Dermis lymphatic vessel endothelial cell (primary cell): Measurements from ENCODE around the gene MATR3. TPM values are rescaled to one million over a fixed set of nuclear protein-coding genes. Genes with fewer than 3 reads are reported as not detected.

Source experiments
- total RNA-seq: library from RNA; depleted of rRNA; stranded (reverse); fragments of >200 nt; gene quantifications from 2 replicates; pipeline ENCODE4 v1.2.1, GENCODE V29; 2014

Gene MATR3, protein sequence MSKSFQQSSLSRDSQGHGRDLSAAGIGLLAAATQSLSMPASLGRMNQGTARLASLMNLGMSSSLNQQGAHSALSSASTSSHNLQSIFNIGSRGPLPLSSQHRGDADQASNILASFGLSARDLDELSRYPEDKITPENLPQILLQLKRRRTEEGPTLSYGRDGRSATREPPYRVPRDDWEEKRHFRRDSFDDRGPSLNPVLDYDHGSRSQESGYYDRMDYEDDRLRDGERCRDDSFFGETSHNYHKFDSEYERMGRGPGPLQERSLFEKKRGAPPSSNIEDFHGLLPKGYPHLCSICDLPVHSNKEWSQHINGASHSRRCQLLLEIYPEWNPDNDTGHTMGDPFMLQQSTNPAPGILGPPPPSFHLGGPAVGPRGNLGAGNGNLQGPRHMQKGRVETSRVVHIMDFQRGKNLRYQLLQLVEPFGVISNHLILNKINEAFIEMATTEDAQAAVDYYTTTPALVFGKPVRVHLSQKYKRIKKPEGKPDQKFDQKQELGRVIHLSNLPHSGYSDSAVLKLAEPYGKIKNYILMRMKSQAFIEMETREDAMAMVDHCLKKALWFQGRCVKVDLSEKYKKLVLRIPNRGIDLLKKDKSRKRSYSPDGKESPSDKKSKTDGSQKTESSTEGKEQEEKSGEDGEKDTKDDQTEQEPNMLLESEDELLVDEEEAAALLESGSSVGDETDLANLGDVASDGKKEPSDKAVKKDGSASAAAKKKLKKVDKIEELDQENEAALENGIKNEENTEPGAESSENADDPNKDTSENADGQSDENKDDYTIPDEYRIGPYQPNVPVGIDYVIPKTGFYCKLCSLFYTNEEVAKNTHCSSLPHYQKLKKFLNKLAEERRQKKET
- total RNA-seq, result 185 and 316 TPM in 2 replicates

DNA sequence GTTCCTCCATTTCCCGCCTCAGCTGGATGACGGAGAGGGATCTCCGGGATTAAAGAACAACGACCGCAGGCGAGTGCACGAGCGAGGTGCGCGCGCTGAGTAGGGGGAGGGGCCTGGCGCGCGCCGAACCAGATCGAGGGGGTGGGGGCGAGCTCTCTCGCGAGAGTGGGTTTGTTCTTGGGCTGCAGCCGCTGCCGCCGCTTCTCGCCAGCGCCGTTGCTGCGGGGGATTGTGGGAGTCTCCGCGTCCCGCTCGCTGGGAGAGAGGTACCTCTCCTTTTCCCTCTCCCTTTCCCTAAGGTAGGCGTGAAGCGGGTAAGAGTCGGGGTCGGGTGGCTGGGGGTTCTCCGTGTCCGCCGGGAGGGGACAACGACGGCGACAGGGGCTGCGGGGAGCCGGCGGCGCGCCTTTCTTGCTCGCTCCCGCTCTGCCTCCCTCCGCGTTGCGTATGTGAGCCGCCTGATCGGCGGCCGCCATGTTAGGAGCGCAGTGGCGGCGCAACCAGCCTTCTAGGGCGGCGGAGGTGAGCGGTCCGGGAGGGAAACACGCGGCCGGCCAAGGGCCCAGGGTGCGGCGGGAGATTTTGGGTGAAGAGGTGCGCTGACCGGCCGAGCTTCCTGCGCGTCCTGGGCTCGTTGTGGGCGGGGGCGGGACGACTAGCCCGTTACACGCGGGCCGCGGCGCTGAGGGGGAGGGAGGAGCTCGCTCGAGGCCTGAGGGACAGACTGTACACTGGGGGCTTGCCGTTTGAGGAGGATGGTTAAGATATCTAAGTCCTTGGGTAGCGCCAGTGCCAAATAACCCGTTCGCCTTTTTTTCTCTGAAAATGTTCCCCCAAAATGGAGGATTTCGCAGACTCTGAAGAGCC, at the start of gene MATR3:
TSS of gene MATR3 (plus strand) at position 234 of the 867 bp plus-strand sequence. CDS start 13,676 bp downstream, outside the sequence.

DNA sequence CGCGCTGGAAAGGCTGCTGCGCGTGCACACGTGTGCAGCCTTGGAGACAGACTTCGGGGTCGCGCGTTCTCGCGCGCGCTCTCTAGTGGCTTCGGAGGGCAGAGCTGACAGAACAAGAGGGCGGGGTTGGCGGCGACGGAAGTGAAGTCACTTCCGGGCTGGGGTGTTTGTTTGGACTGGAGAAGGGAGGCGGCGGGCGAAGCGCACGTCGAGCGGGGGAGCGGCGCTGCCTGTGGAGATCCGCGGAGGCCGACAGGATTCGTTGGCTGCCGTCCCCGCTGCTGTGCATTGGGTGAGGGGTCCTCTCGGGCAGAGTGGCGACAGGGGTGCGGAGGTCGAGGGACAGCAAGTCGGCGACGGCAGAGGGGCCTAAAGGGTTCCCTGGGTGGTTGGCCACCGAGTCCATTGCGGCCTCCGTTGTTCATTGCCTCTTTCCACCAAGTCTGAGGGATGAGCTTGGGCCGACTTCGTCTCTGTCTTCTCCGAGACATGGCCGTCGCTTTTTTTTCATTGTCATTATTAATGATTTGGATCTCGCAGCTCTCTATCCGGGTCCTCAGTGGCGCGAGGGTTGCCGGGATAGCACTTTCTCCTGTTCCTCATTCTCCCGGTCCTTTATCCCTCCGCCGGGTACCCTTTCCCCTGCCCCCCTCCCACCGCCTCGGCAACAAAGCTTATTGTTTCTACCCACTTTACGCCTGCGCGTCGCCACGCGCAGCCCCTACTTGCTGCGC, 48.3 kb downstream of the MATR3 start, which contains the start of gene PAIP2:
TSS of gene PAIP2 (plus strand) at position 166 of the 734 bp plus-strand sequence. CDS start 21,931 bp downstream, outside the sequence.

Other genes starting within 250 kb of the MATR3 start
- gene SIL1, start 95.4 kb upstream of the MATR3 start, total RNA-seq, result 49.6 and 50.4 TPM in 2 replicates
- 109 and 120 TPM in 2 replicates for gene PAIP2, start 48.1 kb downstream of the MATR3 start, total RNA-seq
- not detected in 2 replicates for gene SLC23A1, start 89.6 kb downstream of the MATR3 start, total RNA-seq
- 0.22 and 0.26 TPM in 2 replicates for gene MZB1, start 96.2 kb downstream of the MATR3 start, total RNA-seq
- gene PROB1, start 101.4 kb downstream of the MATR3 start, total RNA-seq, result 3.7 and 4.1 TPM in 2 replicates
- 9.5 and 12.7 TPM in 2 replicates for gene SPATA24, start 110.3 kb downstream of the MATR3 start, total RNA-seq
- 7.3 and 7.8 TPM in 2 replicates for gene DNAJC18, start 145.8 kb downstream of the MATR3 start, total RNA-seq
- gene ECSCR, start 169.0 kb downstream of the MATR3 start, total RNA-seq, result 372 and 475 TPM in 2 replicates
- gene SMIM33, start 177.3 kb downstream of the MATR3 start, total RNA-seq, result not detected in 2 replicates
- gene STING1, start 189.0 kb downstream of the MATR3 start, total RNA-seq, result 33.7 and 42.6 TPM in 2 replicates